Activated naive CD4-positive, alpha-beta T cell treated with anti-CD3 and anti-CD28 coated beads, Interleukin-2, amount 10 ng/mL, durations not matched to agents 7 days and 5 days (primary cell): ENCODE measurements around the gene HBD.

ENCODE experiments used
- CTCF ChIA-PET: fragments of 350-600 bp; sonication (Branson Sonifier 250); formaldehyde crosslinking; loops from one replicate; lab custom pipeline; 2021; ENCODE audit warnings: antibody characterized with exemption; lab: Charles Lee
- DNase-seq: peaks from one replicate; pipeline ENCODE4 v3.0.0-alpha.2; 2020
- H3K27ac Mint-ChIP-seq: one replicate; pipeline ENCODE4 v1.8.0; 2021; ENCODE audit warnings: mild to moderate bottlenecking, moderate library complexity, mixed read lengths
- H3K27me3 Mint-ChIP-seq: one replicate; pipeline ENCODE4 v1.8.0; 2021; ENCODE audit warnings: mild to moderate bottlenecking, mixed read lengths
- H3K36me3 Mint-ChIP-seq: one replicate; pipeline ENCODE4 v1.8.0; 2021; ENCODE audit warnings: mixed read lengths
- H3K4me1 Mint-ChIP-seq: one replicate; pipeline ENCODE4 v1.8.0; 2021; ENCODE audit warnings: mixed read lengths
- H3K4me3 Mint-ChIP-seq: one replicate; pipeline ENCODE4 v1.8.0; 2021; ENCODE audit warnings: mild to moderate bottlenecking, moderate library complexity, mixed read lengths
- H3K9me3 Mint-ChIP-seq: one replicate; pipeline ENCODE4 v1.8.0; 2021; ENCODE audit warnings: mixed read lengths

The HBD gene

DNA sequence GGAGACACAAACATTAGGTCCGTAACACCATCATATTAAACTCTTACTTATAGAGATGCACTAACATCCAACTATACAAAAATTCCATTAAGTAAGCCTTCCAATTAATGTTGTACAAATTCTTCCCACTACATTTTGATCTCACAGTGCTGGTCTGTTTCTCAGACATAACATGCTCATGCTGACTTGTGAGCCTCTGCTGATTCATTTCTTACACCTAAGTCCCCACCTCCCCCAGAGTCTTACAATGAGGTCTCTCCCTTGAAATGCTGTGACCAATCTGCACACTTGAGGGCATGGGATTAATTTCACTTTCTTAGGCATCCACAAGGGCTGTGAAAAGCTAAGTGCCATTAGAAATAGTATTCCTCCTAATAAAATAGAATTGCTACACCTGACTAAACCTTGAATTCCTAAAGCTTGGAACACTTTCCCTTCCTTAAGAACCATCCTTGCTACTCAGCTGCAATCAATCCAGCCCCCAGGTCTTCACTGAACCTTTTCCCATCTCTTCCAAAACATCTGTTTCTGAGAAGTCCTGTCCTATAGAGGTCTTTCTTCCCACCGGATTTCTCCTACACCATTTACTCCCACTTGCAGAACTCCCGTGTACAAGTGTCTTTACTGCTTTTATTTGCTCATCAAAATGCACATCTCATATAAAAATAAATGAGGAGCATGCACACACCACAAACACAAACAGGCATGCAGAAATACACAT, 13.3 kb upstream of the HBD start:
- Mint-ChIP-seq H3K4me3 (no peak overlapping the region), H3K9me3 (no peaks in the 10 kb centered on the region), H3K36me3 (no peaks in the 10 kb centered on the region), H3K4me1 (no peaks in the 10 kb centered on the region), H3K27ac (no peak overlapping the region), H3K27me3 (no peaks in the 10 kb centered on the region)
- no peak for DNase-seq
- CTCF ChIA-PET, result no interaction called here

DNA sequence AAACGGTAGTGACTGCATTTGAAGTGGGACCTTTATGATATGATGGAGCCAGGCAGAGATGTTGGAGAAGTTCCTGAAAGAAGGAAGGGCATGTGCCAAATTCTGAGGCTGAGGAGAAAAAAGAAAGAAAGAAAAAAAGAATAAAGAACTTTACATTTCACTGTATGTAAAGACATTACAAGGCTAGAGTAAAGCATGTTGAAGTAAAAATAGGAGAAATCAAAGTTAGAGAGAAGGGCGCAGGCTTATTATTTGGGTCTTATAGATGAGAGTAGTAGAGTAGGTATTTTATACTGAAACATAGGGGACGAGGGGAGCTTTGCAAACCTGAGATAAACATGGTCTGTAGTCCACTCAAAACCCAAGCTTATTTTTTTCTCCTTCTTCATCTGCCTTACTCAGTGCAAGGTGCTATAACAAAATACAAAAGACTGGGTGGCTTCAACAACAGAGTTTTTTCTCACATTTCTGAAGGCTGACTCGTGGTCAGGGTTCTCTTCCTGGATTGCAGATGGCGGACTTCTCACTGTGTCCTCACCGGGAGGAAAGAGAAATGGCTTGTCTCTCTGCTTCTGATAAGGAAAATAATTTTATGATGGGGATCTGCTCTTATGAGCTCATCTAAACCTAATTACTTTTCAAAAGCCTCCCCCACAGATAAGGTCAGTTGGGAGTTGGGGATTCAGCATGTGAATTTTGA, 12.6 kb upstream of the HBD start:
- CTCF ChIA-PET, result no interaction called here
- H3K36me3 Mint-ChIP-seq, result no peaks in the 10 kb centered on the region
- no peak overlapping the region for H3K4me3 Mint-ChIP-seq
- no peaks in the 10 kb centered on the region for H3K9me3 Mint-ChIP-seq
- DNase-seq, result no peak
- H3K27ac Mint-ChIP-seq, result no peak overlapping the region
- H3K4me1 Mint-ChIP-seq, result no peaks in the 10 kb centered on the region
- H3K27me3 Mint-ChIP-seq, result no peaks in the 10 kb centered on the region

DNA sequence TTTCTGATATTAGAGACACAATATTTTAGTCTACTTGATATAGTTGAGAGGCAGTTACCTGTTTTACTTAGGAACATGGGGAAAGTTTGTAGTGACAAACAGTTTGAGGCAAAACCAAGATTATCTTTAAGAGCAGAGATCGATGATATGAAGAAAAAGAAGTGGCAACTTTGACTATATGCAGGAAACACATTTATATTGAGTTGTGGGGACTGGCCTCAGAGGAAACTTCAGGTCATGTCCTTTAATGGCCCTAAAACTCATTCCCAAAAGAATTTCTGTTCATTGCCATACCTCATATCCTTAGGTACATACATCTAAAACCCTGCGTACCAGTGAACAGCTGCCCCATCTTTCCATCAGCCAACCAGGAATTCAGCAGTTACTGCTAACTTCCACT, 10.9 kb upstream of the HBD start:
- no peaks in the 10 kb centered on the region for H3K9me3 Mint-ChIP-seq
- CTCF ChIA-PET, result no interaction called here
- no peak overlapping the region for H3K27ac Mint-ChIP-seq
- no peak for DNase-seq
- no peaks in the 10 kb centered on the region for H3K4me1 Mint-ChIP-seq
- no peaks in the 10 kb centered on the region for H3K36me3 Mint-ChIP-seq
- H3K27me3 Mint-ChIP-seq, result no peaks in the 10 kb centered on the region
- no peak overlapping the region for H3K4me3 Mint-ChIP-seq

DNA sequence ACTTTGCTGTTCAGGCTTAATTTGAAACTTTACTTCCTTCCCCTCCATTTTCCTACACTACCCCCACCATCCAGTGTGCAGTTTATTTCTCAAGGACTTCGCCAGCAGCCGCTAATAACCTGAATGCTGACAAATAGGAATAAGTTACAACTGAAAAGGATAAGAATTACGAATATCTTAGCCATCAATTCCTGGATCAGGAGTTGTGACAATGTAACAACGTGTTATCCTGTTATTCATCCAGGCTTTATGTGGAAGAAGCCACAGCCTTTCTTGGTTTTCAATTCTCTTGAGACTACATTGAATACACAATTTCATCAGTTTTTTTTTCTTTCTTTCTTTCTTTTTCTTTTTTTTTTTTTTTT, 9.5 kb upstream of the HBD start:
- no peak for DNase-seq
- CTCF ChIA-PET, result no interaction called here
- Mint-ChIP-seq H3K4me3 (no peak overlapping the region), H3K27me3 (no peaks in the 10 kb centered on the region), H3K9me3 (no peaks in the 10 kb centered on the region), H3K4me1 (no peaks in the 10 kb centered on the region), H3K36me3 (no peaks in the 10 kb centered on the region), H3K27ac (no peak overlapping the region)

DNA sequence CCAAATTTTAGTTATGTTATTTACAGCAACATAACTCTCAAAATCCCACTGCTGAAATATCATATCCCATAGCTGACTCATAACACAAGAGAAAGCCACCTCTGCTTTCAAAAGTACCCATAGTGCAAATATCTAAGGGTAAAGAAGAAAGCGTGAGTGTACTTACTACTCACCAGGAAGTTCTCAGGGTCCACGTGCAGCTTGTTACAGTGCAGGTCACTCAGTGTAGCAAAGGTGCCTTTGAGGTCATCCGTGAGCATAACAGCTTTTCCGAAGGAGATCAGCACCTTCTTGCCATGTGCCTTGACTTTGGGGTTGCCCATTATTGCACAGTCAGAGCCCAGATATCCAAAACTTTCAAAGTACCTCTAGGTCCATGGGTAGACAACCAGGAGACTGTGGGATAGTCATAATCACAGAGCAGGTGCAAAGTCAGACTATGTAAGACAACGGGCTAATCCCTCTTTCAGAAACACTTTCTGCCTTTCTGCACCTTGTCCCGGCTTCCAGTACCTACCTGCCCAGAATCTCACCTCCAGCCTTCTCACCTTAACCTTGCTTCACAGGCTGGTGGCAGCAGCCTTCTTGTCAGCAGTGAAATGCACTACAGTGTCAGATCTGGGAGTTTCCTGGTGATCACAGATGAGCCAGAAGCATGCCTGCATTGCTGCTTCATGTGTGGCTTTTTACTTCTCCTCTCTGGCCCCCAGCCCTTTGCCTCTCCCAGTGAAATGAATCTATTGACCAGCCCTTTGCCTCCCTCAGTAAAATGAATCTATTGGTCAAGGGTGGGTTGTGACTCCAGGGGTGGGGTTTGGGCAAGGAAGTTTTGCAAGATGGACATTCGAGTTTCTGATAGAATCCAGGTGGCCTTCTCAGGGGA, 8.9 kb upstream of the HBD start:
- H3K4me3 Mint-ChIP-seq, result no peak overlapping the region
- no peak for DNase-seq
- no peaks in the 10 kb centered on the region for H3K4me1 Mint-ChIP-seq
- no peaks in the 10 kb centered on the region for H3K9me3 Mint-ChIP-seq
- CTCF ChIA-PET, result no interaction called here
- H3K27me3 Mint-ChIP-seq, result no peaks in the 10 kb centered on the region
- no peaks in the 10 kb centered on the region for H3K36me3 Mint-ChIP-seq
- H3K27ac Mint-ChIP-seq, result no peak overlapping the region

DNA sequence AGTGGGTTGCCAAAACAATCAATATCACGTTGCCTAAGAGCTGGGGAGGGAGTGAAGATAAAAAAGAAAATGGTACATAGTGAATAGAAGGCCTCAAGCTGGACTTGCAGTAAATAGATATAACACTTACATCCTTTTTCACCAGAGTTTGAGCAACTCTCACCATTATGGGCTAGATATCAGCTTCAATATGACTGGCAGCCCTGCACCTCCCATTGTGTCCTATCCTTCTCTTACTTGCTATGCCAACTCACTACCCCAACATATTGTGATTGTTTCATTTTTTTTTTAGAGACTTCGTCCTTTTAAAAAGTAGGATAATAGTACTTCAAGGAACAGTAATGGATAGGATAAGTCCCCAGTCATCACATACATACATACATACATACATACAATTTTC, 7.9 kb upstream of the HBD start:
- no peaks in the 10 kb centered on the region for H3K4me1 Mint-ChIP-seq

DNA sequence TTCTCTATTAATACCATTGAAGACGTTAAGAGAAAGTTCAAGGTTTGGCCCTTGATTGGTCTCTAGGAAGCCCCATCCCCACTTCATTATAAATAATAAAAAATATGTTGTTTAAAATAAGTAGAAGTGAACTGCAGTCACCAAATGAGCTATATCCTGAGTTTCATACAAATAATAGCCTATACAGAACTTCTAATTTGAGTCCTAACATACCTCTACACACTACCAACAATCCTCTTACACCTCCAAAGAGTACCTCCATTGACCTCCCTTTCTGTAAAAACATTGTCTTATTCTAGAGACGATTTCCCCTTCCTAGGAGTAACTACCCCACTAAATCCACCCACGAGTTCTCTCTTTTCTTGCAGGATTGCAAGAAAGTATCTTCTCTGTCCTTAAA, 7.2 kb upstream of the HBD start:
- CTCF ChIA-PET, result no interaction called here
- no peak overlapping the region for H3K4me3 Mint-ChIP-seq
- H3K9me3 Mint-ChIP-seq, result no peaks in the 10 kb centered on the region
- H3K4me1 Mint-ChIP-seq, result no peaks in the 10 kb centered on the region
- H3K36me3 Mint-ChIP-seq, result no peaks in the 10 kb centered on the region
- no peak for DNase-seq
- no peaks in the 10 kb centered on the region for H3K27me3 Mint-ChIP-seq
- no peak overlapping the region for H3K27ac Mint-ChIP-seq

More for the DNA sequence above, 7.9 kb upstream of the HBD start:
- H3K27ac Mint-ChIP-seq, result no peak overlapping the region
- H3K27me3 Mint-ChIP-seq, result no peaks in the 10 kb centered on the region
- H3K9me3 Mint-ChIP-seq, result no peaks in the 10 kb centered on the region
- CTCF ChIA-PET, result no interaction called here
- H3K36me3 Mint-ChIP-seq, result no peaks in the 10 kb centered on the region
- no peak for DNase-seq
- no peak overlapping the region for H3K4me3 Mint-ChIP-seq

DNA sequence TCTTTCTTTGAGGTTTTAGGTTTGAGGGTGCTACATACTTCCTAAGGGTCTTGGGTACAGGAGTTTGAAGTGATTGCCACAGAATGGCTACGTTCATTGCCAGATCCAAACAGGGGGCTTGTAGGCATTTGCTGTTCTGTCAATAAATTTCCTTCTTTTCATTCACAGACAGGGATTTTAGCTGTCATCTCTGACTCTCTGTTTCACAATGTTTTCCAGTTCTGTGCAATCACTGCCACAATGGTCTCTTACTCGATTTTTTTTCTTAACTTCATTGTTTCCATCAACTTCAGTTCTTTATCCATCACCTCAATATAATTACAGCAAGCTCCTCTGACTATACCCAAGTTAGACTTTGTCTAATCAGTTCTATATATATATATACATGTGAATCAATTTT, 6.2 kb upstream of the HBD start:
- Mint-ChIP-seq H3K36me3 (no peaks in the 10 kb centered on the region), H3K9me3 (no peaks in the 10 kb centered on the region), H3K27ac (no peak overlapping the region), H3K27me3 (peaks cover under 1% of the 10 kb centered on the region), H3K4me3 (no peak overlapping the region), H3K4me1 (no peaks in the 10 kb centered on the region)
- CTCF ChIA-PET, result no interaction called here
- DNase-seq, result no peak

DNA sequence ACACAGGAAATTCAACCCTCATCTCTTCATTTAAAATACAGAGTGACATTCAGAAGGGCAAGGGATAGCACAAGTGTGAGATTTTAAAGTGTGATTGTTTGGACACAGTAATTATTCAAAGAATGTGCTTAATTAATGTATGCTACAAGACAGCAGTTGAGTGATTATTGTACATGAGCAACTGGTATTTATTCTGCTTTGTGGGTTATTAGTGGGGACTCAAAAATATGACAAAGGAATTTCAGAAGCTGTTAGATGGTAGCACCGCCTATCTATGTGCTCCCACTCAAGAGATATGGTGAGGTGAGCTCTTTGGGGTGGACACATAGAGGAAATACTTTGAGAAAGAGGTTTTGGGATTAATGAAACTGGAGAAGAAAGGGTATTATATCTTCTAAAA, 5.8 kb upstream of the HBD start:
- H3K4me3 Mint-ChIP-seq, result no peak overlapping the region

DNA sequence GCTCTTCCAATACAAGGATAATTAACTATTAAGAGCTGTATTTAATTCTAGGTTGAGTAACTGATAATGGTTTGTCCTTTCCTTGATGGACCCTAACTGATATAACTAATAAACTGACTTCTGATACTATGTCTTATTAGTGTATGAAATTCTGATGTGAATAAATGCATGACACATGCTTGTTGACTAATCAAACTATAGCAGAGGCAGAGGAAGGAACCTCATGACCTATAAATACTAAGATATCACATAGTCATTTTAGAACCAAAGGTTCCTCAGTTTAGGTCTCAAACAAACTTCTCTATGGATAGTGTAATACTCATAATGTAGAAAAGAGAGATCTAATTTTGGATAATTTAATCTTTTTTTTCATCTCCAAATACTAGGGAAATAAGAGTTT, 4.8 kb upstream of the HBD start:
- no peak overlapping the region for H3K27ac Mint-ChIP-seq
- H3K27me3 Mint-ChIP-seq, result peaks cover 4% of the 10 kb centered on the region
- H3K4me1 Mint-ChIP-seq, result peaks cover 4% of the 10 kb centered on the region
- no peak overlapping the region for H3K4me3 Mint-ChIP-seq
- DNase-seq, result no peak
- CTCF ChIA-PET, result no interaction called here
- H3K9me3 Mint-ChIP-seq, result no peaks in the 10 kb centered on the region
- no peaks in the 10 kb centered on the region for H3K36me3 Mint-ChIP-seq

More for the DNA sequence above, 5.8 kb upstream of the HBD start:
- H3K27me3 Mint-ChIP-seq, result peaks cover 4% of the 10 kb centered on the region
- H3K27ac Mint-ChIP-seq, result no peak overlapping the region
- CTCF ChIA-PET, result no interaction called here
- H3K36me3 Mint-ChIP-seq, result no peaks in the 10 kb centered on the region
- no peak for DNase-seq
- H3K9me3 Mint-ChIP-seq, result no peaks in the 10 kb centered on the region
- H3K4me1 Mint-ChIP-seq, result no peaks in the 10 kb centered on the region

DNA sequence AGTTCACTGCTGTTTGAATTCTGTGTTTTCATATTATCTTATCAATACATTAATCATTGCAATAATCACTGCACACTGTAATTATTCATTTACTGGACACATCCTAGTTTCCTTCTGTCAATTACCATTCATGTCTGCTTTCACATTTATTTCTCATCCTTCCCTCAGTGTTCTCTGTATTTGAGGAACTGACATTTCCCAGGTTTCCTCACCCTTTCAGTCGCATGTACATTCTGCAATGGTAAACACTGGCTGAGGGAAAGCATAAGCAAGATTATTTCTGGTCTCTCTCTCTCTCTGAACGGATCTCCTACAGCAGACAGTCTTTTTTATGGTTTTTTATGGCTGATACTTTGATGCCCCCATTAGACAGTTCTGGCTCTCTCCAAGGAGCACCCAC, 4.2 kb upstream of the HBD start:
- no peak for DNase-seq
- peaks cover 4% of the 10 kb centered on the region for H3K4me1 Mint-ChIP-seq
- H3K36me3 Mint-ChIP-seq, result no peaks in the 10 kb centered on the region
- no peak overlapping the region for H3K4me3 Mint-ChIP-seq
- no peaks in the 10 kb centered on the region for H3K9me3 Mint-ChIP-seq
- H3K27me3 Mint-ChIP-seq, result peaks cover 4% of the 10 kb centered on the region
- H3K27ac Mint-ChIP-seq, result no peak overlapping the region
- CTCF ChIA-PET, result no interaction called here

DNA sequence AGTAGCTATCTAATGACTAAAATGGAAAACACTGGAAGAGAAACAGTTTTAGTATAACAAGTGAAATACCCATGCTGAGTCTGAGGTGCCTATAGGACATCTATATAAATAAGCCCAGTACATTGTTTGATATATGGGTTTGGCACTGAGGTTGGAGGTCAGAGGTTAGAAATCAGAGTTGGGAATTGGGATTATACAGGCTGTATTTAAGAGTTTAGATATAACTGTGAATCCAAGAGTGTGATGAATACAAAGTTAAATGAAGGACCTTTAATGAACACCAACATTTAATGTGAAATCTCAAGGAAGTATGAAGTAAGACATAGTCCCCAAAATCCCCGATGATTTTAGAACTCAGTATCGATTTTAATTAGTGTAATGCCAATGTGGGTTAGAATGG, 3.1 kb upstream of the HBD start:
- peaks cover 4% of the 10 kb centered on the region for H3K4me1 Mint-ChIP-seq

DNA sequence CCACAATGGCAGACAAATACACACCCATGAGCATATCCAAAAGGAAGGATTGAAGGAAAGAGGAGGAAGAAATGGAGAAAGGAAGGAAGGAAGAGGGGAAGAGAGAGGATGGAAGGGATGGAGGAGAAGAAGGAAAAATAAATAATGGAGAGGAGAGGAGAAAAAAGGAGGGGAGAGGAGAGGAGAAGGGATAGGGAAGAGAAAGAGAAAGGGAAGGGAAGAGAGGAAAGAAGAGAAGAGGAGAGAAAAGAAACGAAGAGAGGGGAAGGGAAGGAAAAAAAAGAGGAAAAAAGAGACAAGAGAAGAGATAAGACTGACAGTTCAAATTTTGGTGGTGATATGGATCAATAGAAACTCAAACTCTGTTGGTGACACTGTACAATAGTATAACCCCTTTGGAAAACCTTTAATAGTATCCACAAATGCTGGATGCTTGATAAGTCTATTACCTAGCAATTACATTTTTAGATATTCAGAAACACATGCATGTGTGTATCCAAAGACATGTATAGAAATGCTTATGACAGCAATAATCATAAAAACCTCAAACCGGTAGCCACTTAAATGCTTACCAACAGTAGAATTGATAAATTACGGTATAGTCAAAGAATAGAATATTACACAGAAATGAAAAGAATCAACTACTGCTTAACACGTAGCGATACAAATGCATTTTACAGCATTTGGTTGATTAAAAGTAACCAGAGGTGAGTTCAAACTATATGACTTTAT, 1.2 kb upstream of the HBD start:
- H3K9me3 Mint-ChIP-seq, result no peaks in the 10 kb centered on the region
- H3K27me3 Mint-ChIP-seq, result peaks cover 4% of the 10 kb centered on the region
- CTCF ChIA-PET, result no interaction called here
- H3K27ac Mint-ChIP-seq, result no peak overlapping the region
- H3K36me3 Mint-ChIP-seq, result no peaks in the 10 kb centered on the region
- DNase-seq, result no peak
- H3K4me3 Mint-ChIP-seq, result no peak overlapping the region
- peaks cover 4% of the 10 kb centered on the region for H3K4me1 Mint-ChIP-seq

More for the DNA sequence above, 3.1 kb upstream of the HBD start:
- Mint-ChIP-seq H3K27me3 (peaks cover 4% of the 10 kb centered on the region), H3K9me3 (no peaks in the 10 kb centered on the region), H3K27ac (no peak overlapping the region), H3K36me3 (no peaks in the 10 kb centered on the region), H3K4me3 (no peak overlapping the region)
- no peak for DNase-seq
- CTCF ChIA-PET, result no interaction called here

DNA sequence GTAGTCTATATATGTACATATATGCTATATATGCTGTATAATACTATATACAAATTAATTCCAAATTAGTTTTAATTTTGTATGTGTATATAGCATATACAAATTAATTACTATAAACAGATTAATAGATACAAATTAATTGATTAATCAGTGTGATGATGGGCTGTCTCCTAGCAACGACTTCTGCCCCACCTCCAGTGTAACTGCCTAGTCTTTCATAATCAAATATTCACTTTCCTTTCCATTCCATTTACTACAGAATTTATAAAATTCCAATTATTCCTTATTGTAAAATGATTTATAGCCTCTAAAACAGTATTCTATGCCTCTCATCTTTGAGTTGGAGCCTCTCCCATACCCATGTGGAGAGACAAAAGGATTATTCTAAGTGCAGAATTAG, 976 bp downstream of the HBD start:
- Mint-ChIP-seq H3K4me3 (no peak overlapping the region), H3K9me3 (no peaks in the 10 kb centered on the region), H3K27me3 (peaks cover 4% of the 10 kb centered on the region), H3K4me1 (peaks cover 4% of the 10 kb centered on the region), H3K27ac (no peak overlapping the region), H3K36me3 (no peaks in the 10 kb centered on the region)
- CTCF ChIA-PET, result no interaction called here
- DNase-seq, result no peak
